Measurements from ENCODE around the gene MAD1L1. TPM values are rescaled to one million over a fixed set of nuclear protein-coding genes. Genes with fewer than 3 reads are reported as not detected.

Gene MAD1L1
- total and polyA plus RNA-seq, 2 of the 4 experiments (the other 2 are of a cell fraction), result 29.0 to 40.9 TPM

DNA sequence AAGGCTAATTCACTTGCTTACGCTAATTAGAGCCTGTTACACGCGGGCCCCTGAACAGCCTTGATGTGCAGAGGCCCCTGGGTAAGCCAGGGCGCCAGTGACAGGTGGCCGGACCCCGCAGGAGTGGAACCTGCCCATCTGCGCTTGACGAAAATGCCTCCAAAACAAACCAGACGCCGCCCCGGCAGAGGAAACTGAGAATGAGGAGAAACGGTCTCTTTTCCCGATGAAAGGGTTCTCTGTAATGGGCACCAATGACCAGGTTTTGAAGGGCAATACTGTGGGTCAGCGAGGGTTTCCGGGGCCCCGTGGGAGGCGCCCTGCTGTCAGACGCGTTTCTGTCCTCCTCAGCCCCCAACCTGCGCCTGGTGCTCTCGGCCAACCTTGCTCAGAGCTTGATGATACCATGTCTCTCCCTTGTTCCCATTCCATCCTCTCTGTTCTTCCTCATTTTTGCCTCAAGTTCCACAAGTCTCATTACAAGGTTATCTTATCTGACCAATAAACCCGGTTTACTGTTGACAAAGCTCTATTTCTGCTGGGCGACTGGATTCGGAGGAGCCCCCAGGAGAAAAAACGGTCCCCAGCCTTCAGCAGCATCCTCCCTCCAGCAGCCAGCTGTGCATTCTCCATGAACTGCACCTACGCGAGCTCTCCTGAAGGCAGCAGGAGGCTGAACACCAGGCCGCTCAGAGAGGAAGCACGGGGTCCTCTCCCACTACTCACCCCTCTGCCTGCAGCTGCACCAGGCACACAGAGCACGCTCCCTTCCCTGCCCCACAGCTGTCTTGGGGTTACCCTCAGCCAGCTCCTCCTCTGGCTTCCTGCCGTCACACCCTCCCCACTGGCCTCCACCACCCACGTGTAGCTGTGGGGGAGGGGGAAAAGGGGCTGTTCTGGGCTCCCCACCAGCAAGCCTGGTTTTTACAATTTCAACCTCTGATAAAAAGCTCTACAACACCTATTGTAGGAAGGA lies 202.0 kb downstream of the MAD1L1 start:
- no peak overlapping the region for H2AK9ac ChIP-seq (replicated peaks; ENCODE audit: low read depth, low read length, poor library complexity)
- intact Hi-C loops (cut with micrococcal nuclease) (no loop called here), in situ Hi-C loops (cut with MboI; ENCODE audit: low sequenced_read_pairs) (no loop called here), dilution Hi-C loops (cut with HindIII; ENCODE audit: low sequenced_read_pairs, unreplicated experiment) (no loop called here)
- no peak overlapping the region for H3K56ac ChIP-seq (ENCODE audit: extremely low read depth, insufficient read depth, low read length)
- H3K4ac ChIP-seq (ENCODE audit: low read depth, low read length), result no peak overlapping the region
- no peak overlapping the region for H3K4me2 ChIP-seq (ENCODE audit: low read depth, low read length)
- peaks cover 10% of the 10 kb centered on the region for H3K9me1 ChIP-seq (ENCODE audit: insufficient read depth, low read length)
- H2BK120ac ChIP-seq (ENCODE audit: low read depth, low read length), result no peak overlapping the region
- peaks cover 10% of the 10 kb centered on the region; the same call in 1 of the 2 replicates for H4K20me1 ChIP-seq (ENCODE audit: insufficient read depth, low read length)
- H4K5ac ChIP-seq (ENCODE audit: low read depth, low read length), result no peak overlapping the region
- ChIA-PET POLR2A (ENCODE audit: unreplicated experiment) (no interaction called here), CTCF (no interaction called here)
- no TSS peak for BruUV-seq (replicated peaks)
- DNase-seq (no peak), ATAC-seq (ENCODE audit: low read depth) (no peak)
- 88% methylated on average over 12 of the region's 32 CpGs; no CpG with 5 or more reads in 1 of the 2 experiments for WGBS, 2 experiments (ENCODE audit: extremely low coverage in 2 of 2, insufficient read length in 1 of 2)
- H2AFZ ChIP-seq (replicated peaks; ENCODE audit: low read length, poor library complexity), result no peak overlapping the region
- H2BK15ac ChIP-seq (ENCODE audit: low read depth, low read length), result no peak overlapping the region
- H3K14ac ChIP-seq (replicated peaks; ENCODE audit: low read depth, low read length), result no peak overlapping the region
- no peaks in the 10 kb centered on the region for H3K27me3 ChIP-seq (ENCODE audit: control insufficient read depth, insufficient read depth, low read length)
- H4K8ac ChIP-seq (ENCODE audit: low read depth in 2 of 2, low read length in 2 of 2), result no peak overlapping the region
- no peak overlapping the region for H4K91ac ChIP-seq (ENCODE audit: insufficient read depth, low read depth, low read length)
- H3K9me3 ChIP-seq (ENCODE audit: control insufficient read depth, insufficient read depth, low read length), result peaks cover 15% of the 10 kb centered on the region
- no peak overlapping the region for H3K27ac ChIP-seq (ENCODE audit: insufficient read depth, low read length)
- no peak overlapping the region for H3K18ac ChIP-seq (ENCODE audit: low read depth, low read length)
- H3K9ac ChIP-seq (ENCODE audit: low read depth, low read length), result no peak overlapping the region
- no peak overlapping the region for H2BK5ac ChIP-seq (ENCODE audit: low read depth, low read length, poor library complexity, severe bottlenecking)
- no peak for TF ChIP-seq MAFK (IDR thresholded peaks at IDR 0.05; ENCODE audit: low read depth, low read length)
- no peak for TF ChIP-seq MAZ (IDR thresholded peaks at IDR 0.05; ENCODE audit: borderline replicate concordance, low read depth, low read length)
- no peak for TF ChIP-seq MXI1 (IDR thresholded peaks at IDR 0.05; ENCODE audit: borderline replicate concordance, low read depth, low read length)
- TF ChIP-seq, protein P1, sequence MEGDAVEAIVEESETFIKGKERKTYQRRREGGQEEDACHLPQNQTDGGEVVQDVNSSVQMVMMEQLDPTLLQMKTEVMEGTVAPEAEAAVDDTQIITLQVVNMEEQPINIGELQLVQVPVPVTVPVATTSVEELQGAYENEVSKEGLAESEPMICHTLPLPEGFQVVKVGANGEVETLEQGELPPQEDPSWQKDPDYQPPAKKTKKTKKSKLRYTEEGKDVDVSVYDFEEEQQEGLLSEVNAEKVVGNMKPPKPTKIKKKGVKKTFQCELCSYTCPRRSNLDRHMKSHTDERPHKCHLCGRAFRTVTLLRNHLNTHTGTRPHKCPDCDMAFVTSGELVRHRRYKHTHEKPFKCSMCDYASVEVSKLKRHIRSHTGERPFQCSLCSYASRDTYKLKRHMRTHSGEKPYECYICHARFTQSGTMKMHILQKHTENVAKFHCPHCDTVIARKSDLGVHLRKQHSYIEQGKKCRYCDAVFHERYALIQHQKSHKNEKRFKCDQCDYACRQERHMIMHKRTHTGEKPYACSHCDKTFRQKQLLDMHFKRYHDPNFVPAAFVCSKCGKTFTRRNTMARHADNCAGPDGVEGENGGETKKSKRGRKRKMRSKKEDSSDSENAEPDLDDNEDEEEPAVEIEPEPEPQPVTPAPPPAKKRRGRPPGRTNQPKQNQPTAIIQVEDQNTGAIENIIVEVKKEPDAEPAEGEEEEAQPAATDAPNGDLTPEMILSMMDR (conservative IDR thresholded peaks at IDR 0.05; ENCODE audit: low read depth, low read length), result no peak
- TF ChIP-seq, protein P2, sequence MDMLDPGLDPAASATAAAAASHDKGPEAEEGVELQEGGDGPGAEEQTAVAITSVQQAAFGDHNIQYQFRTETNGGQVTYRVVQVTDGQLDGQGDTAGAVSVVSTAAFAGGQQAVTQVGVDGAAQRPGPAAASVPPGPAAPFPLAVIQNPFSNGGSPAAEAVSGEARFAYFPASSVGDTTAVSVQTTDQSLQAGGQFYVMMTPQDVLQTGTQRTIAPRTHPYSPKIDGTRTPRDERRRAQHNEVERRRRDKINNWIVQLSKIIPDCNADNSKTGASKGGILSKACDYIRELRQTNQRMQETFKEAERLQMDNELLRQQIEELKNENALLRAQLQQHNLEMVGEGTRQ (IDR thresholded peaks at IDR 0.05; ENCODE audit: low read depth, low read length), result no peak
- TF ChIP-seq, protein P3, sequence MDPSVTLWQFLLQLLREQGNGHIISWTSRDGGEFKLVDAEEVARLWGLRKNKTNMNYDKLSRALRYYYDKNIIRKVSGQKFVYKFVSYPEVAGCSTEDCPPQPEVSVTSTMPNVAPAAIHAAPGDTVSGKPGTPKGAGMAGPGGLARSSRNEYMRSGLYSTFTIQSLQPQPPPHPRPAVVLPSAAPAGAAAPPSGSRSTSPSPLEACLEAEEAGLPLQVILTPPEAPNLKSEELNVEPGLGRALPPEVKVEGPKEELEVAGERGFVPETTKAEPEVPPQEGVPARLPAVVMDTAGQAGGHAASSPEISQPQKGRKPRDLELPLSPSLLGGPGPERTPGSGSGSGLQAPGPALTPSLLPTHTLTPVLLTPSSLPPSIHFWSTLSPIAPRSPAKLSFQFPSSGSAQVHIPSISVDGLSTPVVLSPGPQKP (IDR thresholded peaks at IDR 0.05; ENCODE audit: borderline replicate concordance, low read depth, low read length), result no peak
- no peak for TF ChIP-seq RFX5 (IDR thresholded peaks at IDR 0.05; ENCODE audit: low read depth, low read length)
- TF ChIP-seq RAD21 (IDR thresholded peaks at IDR 0.05; ENCODE audit: low read length), result no peak
- no peak for TF ChIP-seq CEBPB (IDR thresholded peaks at IDR 0.05; ENCODE audit: low read depth, low read length)
- TF ChIP-seq SMC3 (IDR thresholded peaks at IDR 0.05; ENCODE audit: low read depth, low read length), result no peak
- no peak for TF ChIP-seq CHD1 (IDR thresholded peaks at IDR 0.05; ENCODE audit: low read depth, low read length)
- H3K4me3 ChIP-seq (ENCODE audit: insufficient read depth, low read depth, low read length), result no peak overlapping the region
- H3K36me3 ChIP-seq (ENCODE audit: control insufficient read depth, insufficient read depth, low read length), result no peaks in the 10 kb centered on the region
- no peak overlapping the region for H3K23ac ChIP-seq (ENCODE audit: low read depth, low read length)
- no peak overlapping the region for H2BK20ac ChIP-seq (ENCODE audit: low read depth, low read length)
- H2AK5ac ChIP-seq (ENCODE audit: low read depth, low read length), result no peak overlapping the region
- peaks cover 9% of the 10 kb centered on the region for H3K4me1 ChIP-seq (ENCODE audit: control insufficient read depth, insufficient read depth, low read length)
- H3K79me1 ChIP-seq (ENCODE audit: low read depth in 1 of 2, low read length in 2 of 2), result peaks cover 8 to 23% of the 10 kb centered on the region in 2 experiments; a peak in 3 of 4 replicates
